Hepatocyte (in vitro differentiated cells): ENCODE data around the gene CIT. TPM values are rescaled to one million over a fixed set of nuclear protein-coding genes. Genes with fewer than 3 reads are reported as not detected.

Source experiments
- DNase-seq: peaks from one replicate; pipeline ENCODE4 v3.0.0-alpha.2; 2016; ENCODE audit warnings: low spot score
- H2AFZ ChIP-seq: fragments of 200-600 bp; sonication (generic); 2 replicates; pipeline ENCODE4 v1.6.0; 2016; ENCODE audit warnings: antibody characterized with exemption, mild to moderate bottlenecking
- H3K27ac ChIP-seq: fragments of 200-600 bp; sonication (generic); 2 replicates; pipeline ENCODE4 v1.5.1; 2016; ENCODE audit warnings: mild to moderate bottlenecking
- H3K27me3 ChIP-seq: fragments of 200-600 bp; sonication (generic); 2 replicates; pipeline ENCODE4 v1.6.1; 2016
- H3K36me3 ChIP-seq: fragments of 200-600 bp; sonication (generic); replicated peaks from 2 replicates; pipeline ENCODE4 v1.5.1; 2016; ENCODE audit warnings: low read depth; ENCODE audit not compliant: insufficient read depth
- H3K4me1 ChIP-seq: fragments of 200-600 bp; sonication (generic); 2 replicates; pipeline ENCODE4 v1.5.1; 2016; ENCODE audit warnings: mild to moderate bottlenecking, moderate library complexity; ENCODE audit not compliant: insufficient read depth
- H3K4me2 ChIP-seq: fragments of 200-600 bp; sonication (generic); 2 replicates; pipeline ENCODE4 v1.6.0; 2016
- H3K4me3 ChIP-seq: fragments of 200-600 bp; sonication (generic); 2 replicates; pipeline ENCODE4 v1.5.1; 2016; ENCODE audit warnings: mild to moderate bottlenecking
- H3K79me2 ChIP-seq: fragments of 200-600 bp; sonication (generic); 2 replicates; pipeline ENCODE4 v1.6.0; 2017; ENCODE audit warnings: mild to moderate bottlenecking
- H3K9me2 ChIP-seq: fragments of 200-600 bp; sonication (generic); replicated peaks from 2 replicates; pipeline ENCODE4 v1.6.0; 2017; ENCODE audit warnings: mild to moderate bottlenecking; ENCODE audit not compliant: insufficient read depth
- H3K9me3 ChIP-seq: fragments of 200-600 bp; sonication (generic); 2 replicates; pipeline ENCODE4 v1.5.1; 2016; ENCODE audit warnings: low read depth, mild to moderate bottlenecking
- H4K20me1 ChIP-seq: fragments of 200-600 bp; sonication (generic); 2 replicates; pipeline ENCODE4 v1.6.0; 2016; ENCODE audit warnings: mild to moderate bottlenecking; ENCODE audit not compliant: insufficient read depth, poor library complexity, severe bottlenecking
- EZH2 ChIP-seq: fragments of 200-600 bp; sonication (generic); IDR thresholded peaks from 2 replicates; pipeline ENCODE4 v1.6.1; 2016; ENCODE audit warnings: antibody characterized with exemption, mild to moderate bottlenecking, borderline replicate concordance
- EZH2phosphoT487 ChIP-seq: fragments of 200-600 bp; sonication (generic); IDR thresholded peaks from one replicate; pipeline ENCODE4 v1.6.1; 2018; ENCODE audit warnings: antibody characterized with exemption, mild to moderate bottlenecking, low read depth, moderate library complexity; ENCODE audit not compliant: unreplicated experiment, severe bottlenecking
- WGBS: methylation state at CpG from one replicate; pipeline ENCODE4 v1.1.6; 2016; ENCODE audit warnings: low lambda C conversion rate; ENCODE audit errors: missing lambda C conversion rate; 5-methylcytosine and 5-hydroxymethylcytosine counted together
- polyA plus RNA-seq: library from polyadenylated mRNA; unstranded; fragments of >200 nt; fragmentation: Nextera tagmentation; extraction: Ambion mirVana; gene quantifications from 2 replicates; pipeline ENCODE4 v1.2.1, GENCODE V29; 2016
- total RNA-seq: library from RNA; depleted of rRNA; stranded (reverse); fragments of >200 nt; gene quantifications from 2 replicates; pipeline ENCODE4 v1.2.3, GENCODE V29; 2014
- TF ChIP-seq, protein P1 (sequence below): fragments of 200-600 bp; sonication (generic); IDR thresholded peaks from 2 replicates; pipeline ENCODE4 v1.5.1; 2016; ENCODE audit warnings: antibody characterized with exemption, mild to moderate bottlenecking; ENCODE audit not compliant: poor library complexity

Gene CIT
- total and polyA plus RNA-seq, 2 experiments from 2014 or later, result 3.6 to 3.9 TPM

DNA sequence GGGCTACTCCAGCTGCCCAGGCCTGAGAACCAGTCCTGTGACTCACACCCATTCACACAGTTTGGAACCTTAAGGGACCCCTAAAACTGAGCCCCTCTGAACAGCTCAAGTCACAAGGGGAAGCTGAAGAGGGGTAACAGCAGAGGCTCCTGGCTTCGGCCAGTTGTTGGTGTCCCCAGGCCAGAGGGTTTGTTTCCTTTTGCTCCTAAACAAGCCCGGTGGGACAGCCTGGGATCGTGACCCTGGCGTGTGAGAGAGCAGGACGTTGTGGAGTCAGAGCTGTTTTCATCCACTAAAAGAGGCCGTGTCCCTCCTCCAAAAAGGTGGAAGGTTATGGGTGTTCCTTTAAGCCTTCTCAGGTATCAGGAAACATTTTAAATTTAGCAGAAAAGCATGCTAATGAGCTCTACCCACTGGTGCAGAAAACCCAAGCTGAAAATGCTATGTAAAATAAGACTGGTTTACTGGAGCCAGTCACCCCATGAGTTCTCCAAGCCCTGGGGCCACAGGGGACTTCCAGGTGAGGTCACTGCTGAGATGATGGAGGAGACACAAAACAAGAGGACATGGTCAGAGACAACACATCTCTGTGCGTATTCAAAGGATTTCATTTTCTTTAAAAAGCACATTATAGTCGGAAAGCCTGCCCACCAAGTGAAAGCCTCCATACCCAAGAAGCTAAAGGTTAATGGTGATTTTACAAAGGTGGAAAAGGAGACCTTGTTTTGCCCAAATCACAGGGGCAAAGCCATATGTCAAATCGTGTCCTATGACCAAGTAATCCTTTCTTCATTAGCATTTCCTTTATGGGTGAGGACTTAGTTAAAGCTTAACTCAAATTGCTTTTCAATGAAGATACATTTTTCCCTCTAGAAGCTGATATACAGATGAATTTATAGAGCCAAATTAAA lies 195.1 kb downstream of the CIT start:
- no peak overlapping the region for H3K4me2 ChIP-seq
- H3K36me3 ChIP-seq, result peaks cover 3% of the 10 kb centered on the region
- no peak for DNase-seq
- H3K4me1 ChIP-seq, result peaks cover 40% of the 10 kb centered on the region
- H3K4me3 ChIP-seq, result no peak overlapping the region
- no peaks in the 10 kb centered on the region for H3K27me3 ChIP-seq
- H4K20me1 ChIP-seq, result no peaks in the 10 kb centered on the region
- H2AFZ ChIP-seq, result no peak overlapping the region
- no peaks in the 10 kb centered on the region for H3K79me2 ChIP-seq
- H3K27ac ChIP-seq, result peak overlapping the region; percentile 90
- H3K9me3 ChIP-seq, result no peaks in the 10 kb centered on the region
- 87% methylated on average over 9 of the region's 9 CpGs for WGBS
- TF ChIP-seq, protein P1, sequence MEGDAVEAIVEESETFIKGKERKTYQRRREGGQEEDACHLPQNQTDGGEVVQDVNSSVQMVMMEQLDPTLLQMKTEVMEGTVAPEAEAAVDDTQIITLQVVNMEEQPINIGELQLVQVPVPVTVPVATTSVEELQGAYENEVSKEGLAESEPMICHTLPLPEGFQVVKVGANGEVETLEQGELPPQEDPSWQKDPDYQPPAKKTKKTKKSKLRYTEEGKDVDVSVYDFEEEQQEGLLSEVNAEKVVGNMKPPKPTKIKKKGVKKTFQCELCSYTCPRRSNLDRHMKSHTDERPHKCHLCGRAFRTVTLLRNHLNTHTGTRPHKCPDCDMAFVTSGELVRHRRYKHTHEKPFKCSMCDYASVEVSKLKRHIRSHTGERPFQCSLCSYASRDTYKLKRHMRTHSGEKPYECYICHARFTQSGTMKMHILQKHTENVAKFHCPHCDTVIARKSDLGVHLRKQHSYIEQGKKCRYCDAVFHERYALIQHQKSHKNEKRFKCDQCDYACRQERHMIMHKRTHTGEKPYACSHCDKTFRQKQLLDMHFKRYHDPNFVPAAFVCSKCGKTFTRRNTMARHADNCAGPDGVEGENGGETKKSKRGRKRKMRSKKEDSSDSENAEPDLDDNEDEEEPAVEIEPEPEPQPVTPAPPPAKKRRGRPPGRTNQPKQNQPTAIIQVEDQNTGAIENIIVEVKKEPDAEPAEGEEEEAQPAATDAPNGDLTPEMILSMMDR, result no peak
- TF ChIP-seq EZH2 (no peak), EZH2phosphoT487 (no peak)
- H3K9me2 ChIP-seq, result no peaks in the 10 kb centered on the region

- Histone ChIP-seq H3K79me2 (no peaks in the 10 kb centered on the region), H3K9me2 (no peaks in the 10 kb centered on the region), H2AFZ (no peak overlapping the region), H3K4me2 (no peak overlapping the region), H3K4me3 (no peak overlapping the region), H3K27me3 (no peaks in the 10 kb centered on the region), H3K4me1 (peaks cover 40% of the 10 kb centered on the region), H3K36me3 (peaks cover 6% of the 10 kb centered on the region), H4K20me1 (no peaks in the 10 kb centered on the region), H3K9me3 (no peaks in the 10 kb centered on the region), H3K27ac (peak overlapping the region; percentile 90)
- peak; percentile 41 for DNase-seq
- 76% methylated on average over 8 of the region's 8 CpGs for WGBS
- TF ChIP-seq EZH2 (no peak), EZH2phosphoT487 (no peak)
- TF ChIP-seq, protein P1, result no peak
These were observed 196.0 kb downstream of the CIT start for GRCh38 chr12:119681111-119681510.

DNA sequence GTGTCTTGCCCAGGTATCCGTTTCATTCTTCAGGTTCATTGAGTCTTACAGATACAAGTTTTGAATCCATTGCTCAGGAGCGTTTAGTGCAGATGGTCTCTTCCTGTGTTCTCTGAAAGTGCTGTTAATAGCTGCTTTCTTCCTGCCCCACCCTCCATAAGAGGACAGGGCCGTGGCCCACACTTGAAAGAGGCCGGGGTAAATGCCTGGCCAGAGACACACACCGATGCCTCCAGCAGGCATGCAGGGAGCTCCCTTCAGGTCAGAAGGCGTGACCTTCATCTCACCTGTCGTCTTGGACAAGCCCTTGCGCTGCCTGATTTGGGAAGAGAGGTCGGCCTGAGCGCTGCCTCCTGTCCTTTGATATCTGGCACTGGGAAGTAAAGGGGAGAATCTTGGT lies 197.6 kb downstream of the CIT start:
- Histone ChIP-seq H3K27ac (peak overlapping the region; percentile 90), H3K27me3 (no peaks in the 10 kb centered on the region), H4K20me1 (no peaks in the 10 kb centered on the region), H3K4me3 (no peak overlapping the region), H3K9me3 (no peaks in the 10 kb centered on the region), H3K9me2 (no peaks in the 10 kb centered on the region), H3K79me2 (no peaks in the 10 kb centered on the region), H2AFZ (no peak overlapping the region), H3K4me1 (peaks cover 29% of the 10 kb centered on the region), H3K4me2 (no peak overlapping the region), H3K36me3 (peaks cover 6% of the 10 kb centered on the region)
- no peak for DNase-seq
- TF ChIP-seq EZH2phosphoT487, result no peak
- TF ChIP-seq, protein P1, result no peak
- TF ChIP-seq EZH2, result no peak
- 93% methylated on average over 10 of the region's 10 CpGs for WGBS
